HFF-Myc (cell line): Measurements from ENCODE around the gene FBF1.
"Not testable (repeated sequence)": the region's sequence is repeated elsewhere in the genome, so short reads cannot be mapped to it uniquely, and the experiment has no call there.

ENCODE experiments used
- DNase-seq: peaks from one replicate; pipeline ENCODE4 v3.0.0-alpha.2; 2011; ENCODE audit warnings: low read depth; ENCODE audit errors: extremely low read depth
- H3K4me3 ChIP-seq: replicated peaks from 2 replicates; pipeline ENCODE4 v1.5.1; 2011; ENCODE audit warnings: low read depth, mild to moderate bottlenecking, control low read depth, low read length
- TF ChIP-seq, protein P1 (sequence below): IDR thresholded peaks from 2 replicates; pipeline ENCODE4 v1.5.1; 2012; ENCODE audit warnings: mild to moderate bottlenecking, low read depth, low read length, control low read depth; ENCODE audit errors: missing control alignments

FBF1 gene

DNA sequence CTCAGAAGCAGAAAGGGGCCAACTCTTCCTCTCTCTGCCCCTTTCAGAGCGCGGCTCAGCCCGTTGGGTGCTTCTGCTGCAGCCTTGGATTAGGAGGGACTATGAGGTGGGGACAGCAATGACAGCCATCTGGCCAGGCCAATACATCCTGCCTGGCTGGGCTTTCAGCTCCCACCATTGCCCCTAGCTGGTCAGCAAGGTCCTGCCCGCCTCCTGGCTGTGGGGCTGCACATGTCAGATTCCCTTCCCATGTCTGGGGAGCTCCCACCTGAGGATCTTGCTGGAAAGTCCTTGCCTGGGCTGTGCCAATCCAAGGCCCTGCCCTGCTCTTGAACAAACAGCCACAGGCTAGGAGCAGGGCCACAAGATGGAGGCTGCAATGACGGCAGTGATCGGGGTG lies 52.4 kb downstream of the FBF1 start:
- DNase-seq, result no peak
- TF ChIP-seq, protein P1, sequence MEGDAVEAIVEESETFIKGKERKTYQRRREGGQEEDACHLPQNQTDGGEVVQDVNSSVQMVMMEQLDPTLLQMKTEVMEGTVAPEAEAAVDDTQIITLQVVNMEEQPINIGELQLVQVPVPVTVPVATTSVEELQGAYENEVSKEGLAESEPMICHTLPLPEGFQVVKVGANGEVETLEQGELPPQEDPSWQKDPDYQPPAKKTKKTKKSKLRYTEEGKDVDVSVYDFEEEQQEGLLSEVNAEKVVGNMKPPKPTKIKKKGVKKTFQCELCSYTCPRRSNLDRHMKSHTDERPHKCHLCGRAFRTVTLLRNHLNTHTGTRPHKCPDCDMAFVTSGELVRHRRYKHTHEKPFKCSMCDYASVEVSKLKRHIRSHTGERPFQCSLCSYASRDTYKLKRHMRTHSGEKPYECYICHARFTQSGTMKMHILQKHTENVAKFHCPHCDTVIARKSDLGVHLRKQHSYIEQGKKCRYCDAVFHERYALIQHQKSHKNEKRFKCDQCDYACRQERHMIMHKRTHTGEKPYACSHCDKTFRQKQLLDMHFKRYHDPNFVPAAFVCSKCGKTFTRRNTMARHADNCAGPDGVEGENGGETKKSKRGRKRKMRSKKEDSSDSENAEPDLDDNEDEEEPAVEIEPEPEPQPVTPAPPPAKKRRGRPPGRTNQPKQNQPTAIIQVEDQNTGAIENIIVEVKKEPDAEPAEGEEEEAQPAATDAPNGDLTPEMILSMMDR, result no peak
- no peak overlapping the region for H3K4me3 ChIP-seq

GRCh38 chr17:75885860-75886259 lies 55.0 kb downstream of the FBF1 start:
- H3K4me3 ChIP-seq, DNase-seq: not testable (repeated sequence)

- TF ChIP-seq, protein P1, result no peak
- H3K4me3 ChIP-seq, result no peak overlapping the region
Observed at GRCh38 chr17:75885431-75885830, 55.4 kb downstream of the FBF1 start.

GRCh38 chr17:75881678-75882454 lies 59.0 kb downstream of the FBF1 start:
- TF ChIP-seq, protein P1, result no peak
- DNase-seq, result no peak
- H3K4me3 ChIP-seq, result no peak overlapping the region

More at GRCh38 chr17:75885431-75885830, 55.4 kb downstream of the FBF1 start:
- DNase-seq, result no peak

GRCh38 chr17:75880266-75880665 lies 60.6 kb downstream of the FBF1 start:
- DNase-seq, result no peak
- H3K4me3 ChIP-seq, result no peak overlapping the region
- TF ChIP-seq, protein P1, result no peak

DNA sequence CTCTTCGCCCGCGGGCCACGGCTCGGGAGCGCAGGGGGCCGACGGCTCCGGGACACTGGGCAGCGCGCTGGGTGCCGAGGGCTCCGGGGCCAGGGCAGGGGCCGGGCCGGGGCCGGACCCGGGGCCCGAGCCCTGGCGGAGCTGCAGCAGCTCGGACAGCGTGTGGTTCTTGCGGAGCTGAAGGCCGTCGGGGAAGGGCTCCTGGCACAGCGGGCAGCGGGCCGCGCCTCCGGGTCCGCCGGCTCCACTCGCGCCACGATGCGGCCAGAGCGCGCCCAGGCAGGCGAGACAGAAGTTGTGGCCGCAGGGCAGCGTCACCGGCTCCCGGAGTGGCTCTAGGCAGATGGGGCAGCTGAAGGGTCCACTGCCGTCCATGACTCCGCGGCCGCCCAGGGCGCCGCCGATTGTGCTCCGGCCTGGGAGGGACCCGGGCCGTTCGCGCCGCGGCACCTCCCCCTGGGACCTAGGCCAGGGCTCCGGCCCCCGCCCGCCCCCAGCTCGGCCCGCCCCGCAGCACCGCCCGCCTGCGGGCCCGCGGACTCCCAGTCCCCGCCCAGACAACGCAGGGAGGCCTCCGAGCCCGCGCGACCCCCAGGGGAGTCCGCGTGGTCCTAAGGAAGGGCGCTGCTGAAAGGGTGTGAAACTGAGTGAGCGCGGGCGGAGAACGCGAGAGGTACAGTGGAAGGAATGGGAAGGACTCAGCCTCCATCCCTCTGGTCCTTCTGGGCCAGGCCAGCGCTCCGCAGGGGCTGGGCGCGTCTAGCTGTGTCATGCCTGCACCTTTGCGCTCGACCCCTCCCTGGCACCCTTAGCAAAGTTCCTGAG lies 62.5 kb downstream of the FBF1 start, which contains the start of gene TRIM47:
TRIM47 (minus strand) TSS at position 408 of the 825 bp plus-strand sequence; CDS start at position 375, 33 bp downstream.
- TF ChIP-seq, protein P1, result no peak
- DNase-seq, result no peak
- peak within 1 kb of the TSS; percentile 52 for H3K4me3 ChIP-seq

- DNase-seq, result no peak
Observed at GRCh38 chr17:75877752-75878173, 63.1 kb downstream of the FBF1 start.

More at GRCh38 chr17:75877752-75878173, 63.1 kb downstream of the FBF1 start:
- TF ChIP-seq, protein P1, result peak; percentile 52
- peak overlapping the region; percentile 52 for H3K4me3 ChIP-seq
